ENCODE measurements around the gene TXNL4A.
"Not testable (repeated sequence)": the region's sequence is repeated elsewhere in the genome, so short reads cannot be mapped to it uniquely, and the experiment has no call there.

The TXNL4A gene

DNA sequence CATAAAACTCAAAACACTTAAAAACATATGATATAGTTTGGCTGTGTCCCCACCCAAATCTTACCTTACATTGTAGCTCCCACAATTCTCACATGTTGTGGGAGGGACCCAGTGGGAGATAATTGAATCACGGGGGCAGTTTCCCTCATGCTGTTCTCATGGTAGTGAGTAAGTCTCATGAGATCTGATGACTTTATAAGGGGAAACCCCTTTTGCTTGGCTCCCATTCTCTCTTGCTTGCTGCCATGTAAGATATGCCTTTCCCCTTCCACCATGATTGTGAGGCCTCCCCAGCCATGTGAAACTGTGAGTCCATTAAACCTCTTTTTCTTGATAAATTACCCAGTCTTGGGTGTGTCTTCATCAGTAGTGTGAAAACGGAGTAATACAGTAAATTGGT is 11.3 kb upstream of the TXNL4A start:
- DNase-seq (ENCODE audit: low read depth, low spot score) = not testable (repeated sequence)

DNA sequence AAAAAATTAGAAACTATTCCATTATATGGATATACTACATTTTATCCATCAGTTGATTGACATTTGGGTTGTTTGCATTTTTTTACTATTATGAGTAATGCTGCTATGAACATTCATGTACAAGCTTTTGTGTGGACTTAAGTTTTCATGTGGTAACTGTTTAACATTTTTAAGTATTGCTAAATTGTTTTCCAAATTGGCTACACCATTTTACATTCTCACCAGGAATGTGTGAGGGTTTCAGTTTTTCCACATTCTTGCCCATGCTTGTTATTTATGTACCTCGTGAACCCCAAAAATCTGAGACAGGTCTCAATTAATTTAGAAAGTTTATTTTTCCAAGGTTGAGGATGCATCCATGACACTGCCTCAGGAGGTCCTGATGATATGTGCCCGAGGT is 3.1 kb upstream of the TXNL4A start:
- DNase-seq (ENCODE audit: low read depth, low spot score) = no peak

DNA sequence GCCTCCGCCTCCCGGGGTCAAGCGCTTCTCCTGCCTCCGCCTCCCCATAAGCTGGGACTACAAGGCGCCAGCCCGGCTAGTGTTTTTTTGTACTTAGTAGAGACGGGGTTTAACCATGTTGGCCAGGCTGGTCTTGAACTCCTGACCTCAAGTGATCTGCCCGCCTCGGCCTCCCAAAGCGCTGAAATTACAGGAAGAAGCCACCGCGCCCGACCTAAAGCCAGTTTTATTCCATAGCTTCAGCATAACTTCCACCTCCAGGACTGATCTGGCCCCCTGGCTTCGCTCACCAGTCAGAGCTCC is 783 bp upstream of the TXNL4A start:
- DNase-seq (ENCODE audit: low read depth, low spot score) = no peak

DNA sequence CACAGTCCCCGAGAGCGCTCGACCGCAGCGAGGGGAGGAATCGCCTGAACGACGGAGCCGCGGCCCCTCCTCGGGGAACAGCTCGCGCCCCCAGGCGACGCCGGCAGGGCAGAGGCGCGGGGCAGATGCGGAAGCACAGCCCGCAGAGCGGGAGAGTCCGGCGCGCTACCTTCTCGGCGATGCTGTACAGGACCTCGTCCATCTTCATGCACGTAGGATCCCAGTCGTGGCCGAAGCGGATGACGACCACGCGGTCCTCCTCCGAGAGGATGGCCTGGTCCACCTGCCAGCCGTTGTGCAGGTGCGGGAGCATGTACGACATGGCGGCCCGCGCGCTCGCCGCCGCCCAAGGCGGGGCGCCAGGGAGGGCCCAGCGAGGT is 302 bp downstream of the TXNL4A start:
- no peak for DNase-seq (ENCODE audit: low read depth, low spot score)

DNA sequence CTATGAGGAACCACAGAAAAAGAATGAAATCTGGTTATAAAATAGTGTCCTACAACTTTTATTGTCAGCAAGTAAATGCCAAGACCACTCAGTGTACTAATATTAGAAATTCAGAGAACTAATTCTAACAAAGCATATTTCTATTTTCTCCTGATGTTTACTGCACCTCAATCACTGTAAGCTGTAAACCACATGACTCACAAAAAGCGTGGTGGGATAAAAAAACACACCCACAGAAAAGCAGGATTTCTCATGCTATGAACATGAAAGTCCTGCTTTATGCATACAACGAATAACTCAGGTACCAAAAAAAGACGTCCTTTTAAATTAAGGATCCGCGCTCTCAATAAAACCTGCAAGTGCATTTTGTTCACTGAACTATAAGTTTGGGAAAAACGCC is 797 bp downstream of the TXNL4A start:
- DNase-seq (ENCODE audit: low read depth, low spot score) = no peak

DNA sequence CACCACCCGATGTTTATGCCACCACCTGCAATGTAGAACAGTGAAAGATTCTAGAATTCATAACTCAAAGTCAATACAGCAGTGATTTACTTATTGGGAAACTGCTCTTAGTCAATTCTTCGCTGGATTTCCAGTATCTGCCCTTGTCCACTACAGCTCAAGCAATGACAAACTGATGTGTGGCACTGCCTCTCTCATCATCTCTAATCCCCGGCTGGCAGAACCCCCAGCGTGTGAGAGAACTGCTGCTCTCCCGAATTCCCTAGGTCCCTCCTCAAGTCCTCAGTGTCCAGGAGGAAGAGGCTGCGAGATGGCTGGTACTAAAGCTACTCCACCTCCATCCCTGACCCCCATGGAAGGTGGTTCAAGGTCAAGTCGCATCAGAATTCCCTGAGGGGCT is 1.6 kb downstream of the TXNL4A start:
- DNase-seq (ENCODE audit: low read depth, low spot score) = no peak

DNA sequence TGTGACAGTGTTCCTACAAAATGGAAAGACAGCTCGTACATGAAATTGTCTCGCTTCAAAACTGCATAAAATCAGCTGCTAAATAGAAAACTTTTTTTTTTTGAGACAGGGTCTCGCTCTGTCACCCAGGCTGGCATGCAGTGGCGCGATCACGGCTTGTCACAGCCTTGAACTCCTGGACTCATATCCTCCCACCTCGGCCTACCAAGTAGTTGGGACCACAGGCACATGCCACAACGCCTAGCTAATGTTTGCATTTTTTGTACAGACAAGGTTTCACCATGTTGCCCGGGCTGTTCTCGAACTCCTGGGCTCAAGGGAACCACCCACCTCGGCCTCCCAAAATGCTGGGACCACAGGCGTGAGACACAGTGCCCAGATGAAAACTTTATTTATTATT is 3.2 kb downstream of the TXNL4A start:
- DNase-seq (ENCODE audit: low read depth, low spot score) = no peak

DNA sequence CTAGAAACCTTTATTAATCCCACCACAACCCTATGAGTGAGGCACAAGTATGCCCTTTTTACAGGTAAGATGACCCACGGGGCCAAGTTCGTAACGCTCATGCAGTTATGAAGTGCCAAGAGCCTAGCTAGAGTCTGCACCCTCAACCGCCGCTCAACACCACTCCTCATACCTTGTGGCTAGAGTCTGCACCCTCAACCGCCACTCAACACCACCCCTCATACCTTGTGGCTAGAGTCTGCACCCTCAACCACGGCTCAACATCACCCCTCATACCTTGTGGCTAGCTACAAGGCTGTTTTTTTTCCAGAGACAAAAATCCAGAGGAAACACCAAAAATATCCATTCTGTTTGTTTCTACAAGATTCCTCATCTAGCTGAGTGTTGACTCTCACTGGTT is 4.6 kb downstream of the TXNL4A start:
- DNase-seq (ENCODE audit: low read depth, low spot score) = no peak

DNA sequence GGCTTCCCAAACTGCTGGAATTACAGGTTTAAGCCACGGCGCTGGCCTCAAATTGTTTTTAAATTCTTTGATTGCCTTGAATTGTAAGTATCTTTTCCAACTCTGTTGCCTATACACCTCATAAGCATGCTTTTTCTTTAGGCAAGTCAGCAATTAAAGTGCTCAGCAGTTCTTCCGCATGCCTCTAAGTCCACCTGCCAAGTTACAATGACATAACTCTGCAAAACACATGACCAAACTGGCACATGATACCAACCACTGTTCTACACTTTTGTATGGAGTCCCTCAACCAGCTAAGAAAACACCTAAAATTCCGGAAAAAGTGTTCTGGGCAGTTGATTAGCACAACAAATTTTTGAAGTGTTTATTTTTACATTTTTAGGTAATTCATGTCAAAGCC is 5.1 kb downstream of the TXNL4A start:
- DNase-seq (ENCODE audit: low read depth, low spot score) = no peak

DNA sequence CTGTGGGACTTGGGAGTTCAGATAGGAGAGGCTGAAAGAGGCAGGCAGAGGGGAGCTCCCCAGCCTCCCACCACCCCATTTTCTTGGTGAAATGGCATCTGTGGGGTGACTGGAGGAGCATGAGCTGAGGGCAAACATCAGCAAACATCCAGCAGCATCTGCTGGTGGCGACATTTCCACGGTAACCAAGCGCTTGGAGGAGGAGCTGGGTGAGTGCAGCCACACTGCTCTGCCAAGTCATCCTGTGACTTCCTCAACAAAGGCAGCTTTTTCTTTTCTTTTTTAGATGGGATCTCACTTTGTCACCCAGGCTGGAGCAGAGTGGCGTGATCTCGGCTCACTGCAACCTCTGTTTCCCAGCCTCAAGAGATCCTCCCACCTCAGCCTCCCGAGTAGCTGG is 5.6 kb downstream of the TXNL4A start:
- no peak for DNase-seq (ENCODE audit: low read depth, low spot score)

DNA sequence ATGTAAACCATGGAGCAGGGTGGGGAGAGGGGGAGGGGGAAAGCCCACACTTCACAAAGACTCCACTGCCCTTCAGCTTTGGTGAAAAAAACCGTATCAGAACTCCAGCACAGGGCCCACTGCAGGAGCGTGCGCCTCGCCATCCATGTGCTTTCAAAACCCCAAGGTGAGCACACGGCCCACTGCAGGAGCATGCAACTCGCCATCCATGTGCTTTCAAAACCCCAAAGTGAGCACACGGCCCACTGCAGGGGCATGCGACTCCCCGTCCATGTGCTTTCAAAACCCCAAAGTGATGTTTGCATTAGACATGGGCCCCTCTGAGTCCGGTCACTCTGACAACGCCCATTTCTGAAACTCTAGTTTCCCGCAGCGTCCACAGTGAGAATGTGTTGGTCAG is 7.8 kb downstream of the TXNL4A start:
- no peak for DNase-seq (ENCODE audit: low read depth, low spot score)

DNA sequence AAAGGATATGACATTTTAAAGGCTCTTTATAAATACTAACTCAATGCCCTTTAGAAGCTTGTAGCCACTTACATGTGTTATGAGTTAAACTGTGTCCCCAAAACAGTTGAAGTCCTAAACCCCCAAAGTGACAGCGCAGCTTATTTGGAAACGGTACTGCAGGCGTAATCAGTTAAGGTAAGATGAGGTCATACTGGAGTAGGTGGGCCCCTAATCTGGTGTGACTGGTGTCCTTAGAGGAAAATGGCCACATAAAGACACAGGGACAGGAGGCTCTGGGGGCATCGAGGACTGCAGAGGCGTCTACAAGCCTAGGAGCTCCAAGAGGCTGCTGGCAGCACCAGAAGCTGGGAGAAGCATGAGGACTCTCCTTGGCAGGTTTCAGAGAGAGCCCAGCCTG is 8.5 kb downstream of the TXNL4A start:
- DNase-seq (ENCODE audit: low read depth, low spot score) = no peak

DNA sequence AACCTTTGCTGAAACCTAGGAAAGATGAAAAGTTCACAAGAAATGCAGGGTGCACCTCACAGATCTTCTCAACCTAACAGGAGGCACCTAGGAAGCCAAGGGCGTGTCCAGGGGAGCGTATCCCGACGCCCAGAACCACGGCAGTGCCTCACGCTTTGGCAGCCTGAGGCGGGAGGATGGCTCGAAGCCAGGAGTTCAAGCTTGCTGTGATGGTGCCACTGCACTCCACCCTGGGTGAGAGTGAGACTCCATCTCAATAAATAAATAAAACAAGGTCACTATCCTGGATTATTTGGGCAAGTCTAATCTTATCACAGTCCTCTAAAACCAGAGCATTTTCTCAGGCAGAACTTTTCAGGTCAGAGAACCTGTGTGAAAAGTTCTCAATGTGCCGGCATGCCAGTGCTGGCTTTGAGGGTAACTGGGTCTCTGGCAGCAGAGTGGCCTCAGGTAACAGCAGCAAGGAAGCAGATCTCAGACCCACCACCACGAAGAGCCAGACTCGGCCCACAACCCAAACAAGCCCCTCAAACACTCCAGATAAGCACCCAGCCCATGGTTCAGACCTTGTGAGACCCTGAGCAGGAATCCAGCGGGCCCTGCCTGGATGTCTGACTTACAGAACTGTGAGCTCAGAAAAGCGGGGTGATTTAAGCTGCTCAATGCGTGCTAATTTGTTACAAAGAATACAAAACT is 12.2 kb downstream of the TXNL4A start:
- DNase-seq (ENCODE audit: low read depth, low spot score) = no peak

DNA sequence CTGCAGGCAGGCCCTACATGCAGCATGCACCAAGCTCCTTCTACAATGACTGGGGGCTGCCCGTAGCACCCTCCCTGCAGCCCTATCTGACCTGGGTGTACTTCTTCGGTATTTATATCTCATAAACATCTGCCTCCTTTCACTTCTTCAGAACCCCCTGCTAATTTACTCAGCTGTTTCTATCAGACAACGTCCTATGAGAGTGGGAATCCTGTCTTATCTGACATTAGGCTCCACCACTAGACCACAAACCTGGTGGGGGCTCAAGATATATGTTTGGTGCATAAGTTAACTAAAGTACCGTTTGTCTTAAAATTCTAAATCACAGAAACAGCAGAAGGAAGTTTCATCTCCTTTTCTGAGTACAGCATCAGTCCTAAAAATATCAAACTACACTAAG is 13.3 kb downstream of the TXNL4A start:
- no peak for DNase-seq (ENCODE audit: low read depth, low spot score)

DNA sequence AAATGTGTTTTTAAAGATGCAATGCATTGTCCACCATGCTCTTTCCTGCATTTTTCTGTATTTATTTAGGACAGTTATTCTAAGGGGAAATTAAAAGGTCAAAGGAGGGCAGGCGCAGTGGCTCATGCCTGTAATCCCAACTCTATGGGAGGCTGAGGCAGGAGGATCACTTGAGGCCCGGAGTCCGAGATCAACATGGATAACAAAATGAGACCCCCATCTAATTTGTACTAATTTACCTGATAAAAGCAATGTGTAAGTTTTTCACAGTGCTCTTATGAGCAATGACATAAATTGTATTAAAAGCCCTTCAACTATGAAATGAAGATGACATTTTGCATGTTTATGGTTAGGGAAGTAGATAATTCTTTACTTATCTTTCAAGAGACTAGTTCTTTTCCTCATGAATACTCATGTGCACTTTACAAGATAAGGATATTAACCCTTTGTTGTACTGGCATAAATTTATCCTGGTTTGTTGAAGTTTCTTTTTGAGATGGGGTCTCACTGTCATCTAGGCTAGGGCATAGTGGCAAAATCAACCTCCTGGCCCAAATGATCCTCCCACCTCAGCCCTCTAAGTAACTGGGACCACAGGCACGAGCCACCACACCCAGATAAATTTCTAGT is 14.2 kb downstream of the TXNL4A start:
- DNase-seq (ENCODE audit: low read depth, low spot score) = no peak

DNA sequence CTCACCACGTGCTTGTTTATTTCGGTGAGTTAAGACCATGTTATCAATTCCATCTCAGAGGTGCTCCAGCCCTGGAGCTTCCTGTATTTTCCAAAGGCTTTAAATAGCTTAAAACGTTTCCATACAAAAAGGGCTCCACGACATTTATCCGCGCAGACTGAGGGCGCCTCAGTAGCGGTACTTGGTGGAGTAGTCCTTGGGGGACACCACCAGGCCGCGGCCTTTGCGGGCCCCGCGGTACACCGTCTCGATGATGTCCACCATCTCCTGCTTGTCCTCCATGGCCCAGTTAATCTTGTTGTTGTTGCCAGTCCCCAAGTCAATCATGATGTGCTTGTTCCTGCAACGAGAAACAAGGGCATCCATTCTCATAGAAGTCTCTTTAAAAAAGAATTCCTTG is 14.8 kb downstream of the TXNL4A start:
- DNase-seq (ENCODE audit: low read depth, low spot score) = no peak

DNA sequence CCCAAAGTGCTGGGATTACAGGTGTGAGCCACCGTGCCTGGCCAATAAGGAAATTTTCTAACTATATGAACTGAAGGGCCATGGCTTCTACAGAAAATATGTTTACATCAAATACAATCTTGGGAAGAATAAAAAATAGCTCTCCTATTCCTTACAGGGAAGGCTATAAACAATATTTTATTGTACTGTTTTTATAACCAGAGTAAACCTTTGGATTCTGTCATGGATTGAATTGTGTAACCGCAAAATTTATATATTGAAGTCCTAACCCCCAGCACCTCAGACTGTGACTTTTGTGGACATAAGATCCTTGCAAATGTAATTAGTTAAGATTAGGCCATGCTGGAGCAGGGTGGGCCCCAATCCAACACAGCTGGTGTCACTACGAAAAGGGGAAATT is 15.6 kb downstream of the TXNL4A start:
- DNase-seq (ENCODE audit: low read depth, low spot score) = no peak

DNA sequence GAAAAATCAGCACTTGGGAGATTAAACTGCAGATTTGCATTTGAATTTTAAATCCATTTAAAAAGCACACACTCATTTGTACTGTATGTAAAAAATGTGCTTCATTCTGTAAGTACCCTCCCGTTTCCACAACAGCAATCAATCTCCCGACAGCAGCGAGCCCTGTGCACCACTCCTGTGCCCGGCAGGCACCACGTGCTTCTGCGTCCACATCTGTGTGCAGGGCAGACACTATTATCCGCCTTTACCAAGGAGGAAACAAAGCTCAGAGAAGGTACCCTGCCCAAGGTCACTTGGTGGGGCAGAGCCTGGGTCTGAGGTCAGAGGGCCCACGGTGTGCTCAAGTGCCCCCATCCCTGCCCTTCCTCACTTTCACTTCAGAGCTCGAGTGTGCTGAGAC is 16.4 kb downstream of the TXNL4A start:
- no peak for DNase-seq (ENCODE audit: low read depth, low spot score)

DNA sequence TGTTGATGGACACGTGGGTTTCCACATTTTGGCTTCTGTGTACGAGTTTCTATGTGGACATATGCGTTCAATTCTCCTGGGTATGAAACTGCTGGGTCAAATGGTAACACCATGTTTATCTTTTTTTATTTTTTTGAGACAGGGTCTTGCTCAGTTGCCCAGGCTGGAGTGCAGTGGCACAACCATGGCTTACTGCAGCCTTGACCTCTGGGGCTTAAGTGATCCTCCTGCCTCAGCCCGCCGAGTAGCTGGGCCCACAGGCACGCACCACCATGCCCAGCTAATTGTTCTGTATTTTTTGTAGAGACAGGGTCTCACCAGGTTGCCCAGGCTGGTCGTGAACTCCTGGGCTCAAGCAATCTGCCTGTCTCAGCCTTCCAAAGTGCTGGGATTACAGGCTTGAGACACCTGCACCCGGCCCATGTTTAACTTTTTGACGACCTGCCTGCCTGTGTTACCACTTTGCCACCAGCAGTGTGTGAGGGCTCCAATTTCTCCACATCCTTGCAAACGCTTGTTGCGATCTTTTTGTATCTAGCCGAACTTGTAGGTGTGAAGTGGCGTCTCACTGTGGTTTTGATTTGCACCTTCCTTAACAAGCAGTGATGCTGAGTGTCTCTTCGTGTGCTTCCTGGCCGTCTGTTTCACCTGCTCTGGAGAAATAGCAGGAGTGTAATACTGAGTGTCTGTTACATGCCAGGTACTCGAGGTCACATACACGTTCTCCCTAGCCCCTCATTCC is 17.0 kb downstream of the TXNL4A start:
- DNase-seq (ENCODE audit: low read depth, low spot score) = no peak

DNA sequence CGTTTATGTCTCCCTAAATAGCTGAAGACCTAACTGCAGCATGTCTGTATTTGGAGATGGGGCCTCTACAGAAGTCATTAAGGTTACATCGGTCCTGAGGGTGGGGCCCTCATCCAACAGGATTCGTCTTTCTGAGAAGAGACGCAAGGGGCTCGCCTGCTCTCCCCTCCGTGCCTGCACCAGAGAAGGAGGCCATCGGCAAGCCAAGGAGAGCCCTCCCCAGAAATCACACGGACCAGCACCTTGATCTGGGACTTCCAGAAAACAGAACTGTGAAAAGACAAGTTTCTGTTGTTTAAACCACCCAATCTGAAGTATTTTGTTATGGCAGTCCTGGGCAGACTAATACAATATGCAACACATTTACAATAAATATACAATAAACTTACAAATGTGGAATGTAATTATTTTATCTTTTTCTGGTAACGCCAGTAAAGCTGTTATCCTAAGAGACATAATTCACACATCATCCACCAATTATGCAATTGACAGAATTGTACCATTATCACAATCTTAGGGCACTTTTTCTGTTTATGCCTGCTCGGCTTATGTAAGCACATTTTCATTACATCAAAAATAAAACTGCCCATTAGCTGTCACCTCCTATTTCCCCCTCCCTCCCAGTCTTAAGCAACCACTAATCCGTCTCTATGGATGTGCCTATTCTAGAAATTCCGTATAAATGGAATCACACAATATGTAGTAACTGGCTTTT is 17.8 kb downstream of the TXNL4A start:
- DNase-seq (ENCODE audit: low read depth, low spot score) = no peak

DNA sequence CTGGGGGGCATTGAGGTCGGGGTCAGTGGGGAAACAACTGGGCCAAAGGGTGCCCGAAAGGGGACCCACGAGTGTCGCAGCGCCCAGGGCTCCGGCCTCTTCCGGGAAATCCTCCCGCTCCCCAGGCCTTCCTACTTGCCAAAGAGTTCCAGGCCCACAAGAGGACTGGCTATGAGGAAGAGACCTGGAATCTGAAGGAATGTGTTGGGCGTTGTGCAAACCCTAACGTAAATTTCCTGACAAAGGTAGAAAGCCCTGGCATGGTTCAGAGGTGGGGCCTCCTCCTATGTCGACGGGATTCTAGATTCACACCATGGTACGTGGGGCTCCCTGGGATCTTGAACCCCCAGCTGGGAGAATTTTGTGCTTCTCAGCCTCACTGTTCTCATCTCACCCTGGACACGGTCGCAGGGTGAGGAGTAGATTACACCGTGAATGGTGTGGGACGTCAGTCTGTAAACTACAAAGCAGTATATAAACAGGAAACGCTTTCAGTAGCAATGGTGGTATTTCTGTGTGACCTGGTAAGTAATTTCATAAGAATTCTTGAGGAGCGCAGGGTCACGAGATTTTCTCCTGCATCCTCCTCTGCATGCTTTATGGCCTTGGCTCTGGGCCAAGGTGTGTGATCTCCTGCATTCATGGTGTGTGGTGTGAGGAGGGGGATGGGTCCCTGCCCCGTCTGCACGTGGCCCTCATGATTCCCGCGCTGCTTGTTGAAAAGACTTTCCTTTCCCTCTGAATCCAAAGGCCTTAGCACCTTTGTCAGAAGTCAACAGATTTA is 23.1 kb downstream of the TXNL4A start:
- no peak for DNase-seq (ENCODE audit: low read depth, low spot score)

All from iPS DF 19.7 (cell line).